Smooth muscle cell (in vitro differentiated cells): ENCODE measurements around the gene MAST3. TPM values are rescaled to one million over a fixed set of nuclear protein-coding genes. Genes with fewer than 3 reads are reported as not detected.

Experiments used
- DNase-seq: peaks from one replicate; lab custom pipeline; 2025; ENCODE audit not compliant: unreplicated experiment; lab: John Stamatoyannopoulos, UW
- H2AFZ ChIP-seq: fragments of 200-600 bp; sonication (generic); 2 replicates; pipeline ENCODE4 v1.6.0; 2016; ENCODE audit warnings: antibody characterized with exemption, low read depth, mild to moderate bottlenecking
- H3F3A ChIP-seq: fragments of 200-600 bp; sonication (generic); 2 replicates; pipeline ENCODE4 v1.6.0; 2017; ENCODE audit warnings: antibody characterized with exemption, low read depth
- H3K27ac ChIP-seq: fragments of 200-600 bp; sonication (generic); 2 replicates; pipeline ENCODE4 v1.5.1; 2016; ENCODE audit warnings: low read depth, mild to moderate bottlenecking
- H3K27me3 ChIP-seq: fragments of 200-600 bp; sonication (generic); 2 replicates; pipeline ENCODE4 v1.6.1; 2016; ENCODE audit warnings: low read depth, mild to moderate bottlenecking
- H3K36me3 ChIP-seq: fragments of 200-600 bp; sonication (generic); 2 replicates; pipeline ENCODE4 v1.5.1; 2016; ENCODE audit warnings: low read depth
- H3K4me1 ChIP-seq: fragments of 200-600 bp; sonication (generic); 2 replicates; pipeline ENCODE4 v1.5.1; 2016; ENCODE audit warnings: low read depth
- H3K4me2 ChIP-seq: fragments of 200-600 bp; sonication (generic); 2 replicates; pipeline ENCODE4 v1.6.0; 2016; ENCODE audit warnings: mild to moderate bottlenecking
- H3K4me3 ChIP-seq: fragments of 200-600 bp; sonication (generic); 2 replicates; pipeline ENCODE4 v1.5.1; 2016; ENCODE audit warnings: mild to moderate bottlenecking
- H3K79me2 ChIP-seq: fragments of 200-600 bp; sonication (generic); 2 replicates; pipeline ENCODE4 v1.6.0; 2016; ENCODE audit warnings: low read depth, mild to moderate bottlenecking
- H3K9ac ChIP-seq: fragments of 200-600 bp; sonication (generic); 2 replicates; pipeline ENCODE4 v1.6.0; 2016; ENCODE audit warnings: low read depth
- H3K9me3 ChIP-seq: fragments of 200-600 bp; sonication (generic); replicated peaks from 2 replicates; pipeline ENCODE4 v1.5.1; 2016; ENCODE audit warnings: low read depth
- H4K20me1 ChIP-seq: fragments of 200-600 bp; sonication (generic); 2 replicates; pipeline ENCODE4 v1.6.0; 2016; ENCODE audit warnings: low read depth
- CTCF ChIP-seq: fragments of 200-600 bp; sonication (generic); IDR thresholded peaks from 2 replicates; pipeline ENCODE4 v1.5.1; 2017; ENCODE audit warnings: borderline replicate concordance, mild to moderate bottlenecking, antibody characterized with exemption; ENCODE audit not compliant: insufficient read depth, poor library complexity, severe bottlenecking
- WGBS: methylation state at CpG from one replicate; pipeline ENCODE4 v1.1.7; 2016; ENCODE audit warnings: low lambda C conversion rate; 5-methylcytosine and 5-hydroxymethylcytosine counted together
- polyA plus RNA-seq: library from polyadenylated mRNA; unstranded; fragments of >200 nt; fragmentation: Nextera tagmentation; extraction: Ambion mirVana; gene quantifications from 2 replicates; pipeline ENCODE4 v1.2.1, GENCODE V29; 2016
- total RNA-seq: library from RNA; depleted of rRNA; stranded (reverse); fragments of >200 nt; gene quantifications from 2 replicates; pipeline ENCODE4 v1.2.3, GENCODE V29; 2014

Gene MAST3
- total and polyA plus RNA-seq, 2 experiments from 2014 or later = 4.3 TPM

GRCh38 chr19:18053576-18054219, 43.9 kb upstream of the MAST3 start:
- no peaks in the 10 kb centered on the region for H3K9me3 ChIP-seq
- no peak overlapping the region for H3K4me3 ChIP-seq
- no peak overlapping the region for H3K27ac ChIP-seq
- no peaks in the 10 kb centered on the region for H4K20me1 ChIP-seq
- no peaks in the 10 kb centered on the region for H3K27me3 ChIP-seq
- H3K4me2 ChIP-seq = no peak overlapping the region
- H3K4me1 ChIP-seq = no peaks in the 10 kb centered on the region
- H3F3A ChIP-seq = no peaks in the 10 kb centered on the region
- H3K79me2 ChIP-seq = no peaks in the 10 kb centered on the region
- H3K9ac ChIP-seq = no peak overlapping the region
- no peak overlapping the region for H2AFZ ChIP-seq
- no peaks in the 10 kb centered on the region for H3K36me3 ChIP-seq
- 83% methylated on average over 9 of the region's 9 CpGs for WGBS
- no peak for TF ChIP-seq CTCF
- no peak for DNase-seq

- no peaks in the 10 kb centered on the region for H3K27me3 ChIP-seq
- H3F3A ChIP-seq = no peaks in the 10 kb centered on the region
- H3K4me1 ChIP-seq = no peaks in the 10 kb centered on the region
- TF ChIP-seq CTCF = no peak
- H3K9ac ChIP-seq = no peak overlapping the region
- H4K20me1 ChIP-seq = no peaks in the 10 kb centered on the region
- no peak overlapping the region for H3K4me2 ChIP-seq
- no peak for DNase-seq
- no peak overlapping the region for H3K4me3 ChIP-seq
- no peaks in the 10 kb centered on the region for H3K36me3 ChIP-seq
- H3K9me3 ChIP-seq = no peaks in the 10 kb centered on the region
- no peaks in the 10 kb centered on the region for H3K79me2 ChIP-seq
- H2AFZ ChIP-seq = no peak overlapping the region
- H3K27ac ChIP-seq = no peak overlapping the region
- WGBS = 98% methylated on average over 4 of the region's 5 CpGs
Measured at GRCh38 chr19:18055967-18056366, 41.6 kb upstream of the MAST3 start.

GRCh38 chr19:18057557-18057956, 40.0 kb upstream of the MAST3 start:
- DNase-seq = no peak

More at GRCh38 chr19:18057557-18057956, 40.0 kb upstream of the MAST3 start:
- no peaks in the 10 kb centered on the region for H3F3A ChIP-seq
- no peaks in the 10 kb centered on the region for H3K79me2 ChIP-seq
- H3K36me3 ChIP-seq = no peaks in the 10 kb centered on the region
- no peak overlapping the region for H3K4me2 ChIP-seq
- H3K4me1 ChIP-seq = no peaks in the 10 kb centered on the region
- H3K4me3 ChIP-seq = no peak overlapping the region
- H3K9ac ChIP-seq = no peak overlapping the region
- H3K9me3 ChIP-seq = no peaks in the 10 kb centered on the region
- no peaks in the 10 kb centered on the region for H4K20me1 ChIP-seq
- no peaks in the 10 kb centered on the region for H3K27me3 ChIP-seq
- WGBS = 92% methylated on average over 6 of the region's 6 CpGs
- H2AFZ ChIP-seq = peak overlapping the region; percentile 81
- TF ChIP-seq CTCF = no peak
- H3K27ac ChIP-seq = no peak overlapping the region
